ENCODE results near the gene PCDHGB5. TPM values are rescaled to one million over a fixed set of nuclear protein-coding genes. Genes with fewer than 3 reads are reported as not detected.
"Not testable (repeated sequence)": the region's sequence is repeated elsewhere in the genome, so short reads cannot be mapped to it uniquely, and the experiment has no call there.

Gene PCDHGB5
- total RNA-seq, 4 donors from 2014 or later = 13.3 to 27.4 (median 15.3) TPM

DNA sequence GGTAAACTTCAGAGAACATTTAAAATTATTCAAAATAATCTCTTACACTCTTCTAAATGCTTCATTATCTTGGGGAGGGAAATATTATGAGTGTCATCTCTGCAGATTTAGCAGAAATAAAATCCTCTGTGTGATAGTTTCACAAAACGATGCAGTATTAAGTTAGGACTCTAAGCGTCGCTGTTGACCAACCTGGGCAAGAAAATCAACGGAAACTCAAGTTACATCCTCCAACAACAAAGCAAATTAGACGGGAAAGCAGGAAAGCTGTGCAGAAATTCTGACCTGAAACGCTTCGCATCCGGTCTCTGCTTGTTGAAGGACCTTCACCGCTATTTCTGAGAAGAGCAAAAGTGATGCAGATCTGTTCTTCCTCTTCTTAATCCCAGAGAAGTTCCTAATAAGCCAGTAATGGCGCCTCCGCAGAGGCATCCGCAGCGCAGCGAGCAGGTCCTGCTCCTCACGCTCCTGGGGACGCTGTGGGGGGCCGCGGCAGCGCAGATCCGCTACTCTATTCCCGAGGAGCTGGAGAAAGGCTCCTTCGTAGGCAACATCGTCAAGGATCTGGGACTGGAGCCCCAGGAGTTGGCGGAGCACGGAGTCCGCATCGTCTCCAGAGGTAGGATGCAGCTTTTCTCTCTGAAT lies 24.0 kb upstream of the PCDHGB5 start, which contains the start of gene PCDHGA6:
Gene PCDHGA6, plus strand, starts transcription at position 219 of the 645 bp plus-strand sequence. Its CDS starts 193 bp downstream, at position 412.
- Histone ChIP-seq H3K9me3 (peaks cover 60% of the 10 kb centered on the region), H3K27me3 (peaks cover 9% of the 10 kb centered on the region), H3K4me1 (no peaks in the 10 kb centered on the region), H3K4me3 (peak within 1 kb of the TSS; percentile 29), H3K36me3 (no peaks in the 10 kb centered on the region), H3K27ac (no peak within 1 kb of the TSS)
- DNase-seq (ENCODE audit: low spot score in 2 of 2) = no peak
- 23% methylated on average over 23 of the region's 27 CpGs for WGBS
- TF ChIP-seq, protein P1, sequence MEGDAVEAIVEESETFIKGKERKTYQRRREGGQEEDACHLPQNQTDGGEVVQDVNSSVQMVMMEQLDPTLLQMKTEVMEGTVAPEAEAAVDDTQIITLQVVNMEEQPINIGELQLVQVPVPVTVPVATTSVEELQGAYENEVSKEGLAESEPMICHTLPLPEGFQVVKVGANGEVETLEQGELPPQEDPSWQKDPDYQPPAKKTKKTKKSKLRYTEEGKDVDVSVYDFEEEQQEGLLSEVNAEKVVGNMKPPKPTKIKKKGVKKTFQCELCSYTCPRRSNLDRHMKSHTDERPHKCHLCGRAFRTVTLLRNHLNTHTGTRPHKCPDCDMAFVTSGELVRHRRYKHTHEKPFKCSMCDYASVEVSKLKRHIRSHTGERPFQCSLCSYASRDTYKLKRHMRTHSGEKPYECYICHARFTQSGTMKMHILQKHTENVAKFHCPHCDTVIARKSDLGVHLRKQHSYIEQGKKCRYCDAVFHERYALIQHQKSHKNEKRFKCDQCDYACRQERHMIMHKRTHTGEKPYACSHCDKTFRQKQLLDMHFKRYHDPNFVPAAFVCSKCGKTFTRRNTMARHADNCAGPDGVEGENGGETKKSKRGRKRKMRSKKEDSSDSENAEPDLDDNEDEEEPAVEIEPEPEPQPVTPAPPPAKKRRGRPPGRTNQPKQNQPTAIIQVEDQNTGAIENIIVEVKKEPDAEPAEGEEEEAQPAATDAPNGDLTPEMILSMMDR (IDR thresholded peaks at IDR 0.05) = no peak
- TF ChIP-seq POLR2A (IDR thresholded peaks at IDR 0.05) = no peak
- no peak for TF ChIP-seq EP300 (IDR thresholded peaks at IDR 0.05)
- TF ChIP-seq POLR2AphosphoS5 (IDR thresholded peaks at IDR 0.05) = no peak

DNA sequence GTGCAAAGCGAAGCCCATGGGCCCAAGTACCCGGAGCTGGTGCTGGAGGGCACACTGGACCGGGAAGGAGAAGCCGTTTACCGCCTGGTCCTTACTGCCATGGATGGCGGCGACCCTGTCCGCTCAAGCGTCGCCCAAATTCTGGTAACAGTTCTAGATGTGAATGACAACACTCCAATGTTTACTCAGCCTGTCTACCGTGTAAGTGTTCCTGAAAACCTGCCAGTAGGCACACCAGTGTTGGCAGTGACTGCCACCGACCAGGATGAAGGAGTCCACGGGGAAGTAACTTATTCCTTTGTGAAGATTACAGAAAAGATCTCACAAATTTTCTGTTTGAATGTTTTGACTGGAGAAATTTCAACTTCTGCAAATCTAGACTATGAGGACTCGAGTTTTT lies 23.1 kb upstream of the PCDHGB5 start:
- peaks cover 60% of the 10 kb centered on the region for H3K9me3 ChIP-seq
- no peaks in the 10 kb centered on the region for H3K36me3 ChIP-seq
- H3K4me3 ChIP-seq = no peak overlapping the region
- H3K27ac ChIP-seq = no peak overlapping the region
- H3K4me1 ChIP-seq = no peaks in the 10 kb centered on the region
- WGBS = 65% methylated on average over 13 of the region's 14 CpGs
- H3K27me3 ChIP-seq = peaks cover 9% of the 10 kb centered on the region
- TF ChIP-seq POLR2AphosphoS5 (IDR thresholded peaks at IDR 0.05) (no peak), EP300 (IDR thresholded peaks at IDR 0.05) (no peak), POLR2A (IDR thresholded peaks at IDR 0.05) (no peak)
- TF ChIP-seq, protein P1 (IDR thresholded peaks at IDR 0.05) = no peak
- DNase-seq (ENCODE audit: low spot score in 2 of 2) = no peak

DNA sequence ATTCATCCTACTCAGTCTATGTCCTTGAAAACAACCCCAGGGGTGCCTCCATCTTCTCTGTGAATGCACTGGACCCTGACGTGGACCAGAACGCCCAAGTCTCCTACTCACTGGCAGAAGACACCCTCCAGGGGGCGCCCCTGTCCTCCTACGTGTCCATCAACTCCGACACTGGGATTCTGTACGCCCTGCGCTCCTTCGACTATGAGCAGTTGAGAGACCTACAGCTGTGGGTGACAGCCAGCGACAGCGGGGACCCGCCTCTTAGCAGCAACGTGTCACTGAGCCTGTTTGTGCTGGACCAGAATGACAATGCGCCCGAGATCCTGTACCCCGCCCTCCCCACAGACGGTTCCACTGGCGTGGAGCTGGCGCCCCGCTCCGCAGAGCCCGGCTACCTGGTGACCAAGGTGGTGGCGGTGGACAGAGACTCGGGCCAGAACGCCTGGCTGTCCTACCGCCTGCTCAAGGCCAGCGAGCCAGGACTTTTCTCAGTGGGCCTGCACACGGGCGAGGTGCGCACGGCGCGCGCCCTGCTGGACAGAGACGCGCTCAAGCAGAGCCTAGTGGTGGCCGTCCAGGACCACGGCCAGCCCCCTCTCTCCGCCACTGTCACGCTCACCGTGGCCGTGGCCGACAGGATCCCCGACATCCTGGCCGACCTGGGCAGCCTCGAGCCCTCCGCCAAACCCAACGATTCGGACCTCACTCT lies 22.1 kb upstream of the PCDHGB5 start:
- H3K4me3 ChIP-seq; H3K36me3 ChIP-seq; H3K4me1 ChIP-seq; H3K27me3 ChIP-seq; DNase-seq (ENCODE audit: low spot score in 2 of 2); H3K27ac ChIP-seq: not testable (repeated sequence)
- H3K9me3 ChIP-seq = peaks cover 59% of the 10 kb centered on the region
- 50% methylated on average over 13 of the region's 48 CpGs for WGBS

DNA sequence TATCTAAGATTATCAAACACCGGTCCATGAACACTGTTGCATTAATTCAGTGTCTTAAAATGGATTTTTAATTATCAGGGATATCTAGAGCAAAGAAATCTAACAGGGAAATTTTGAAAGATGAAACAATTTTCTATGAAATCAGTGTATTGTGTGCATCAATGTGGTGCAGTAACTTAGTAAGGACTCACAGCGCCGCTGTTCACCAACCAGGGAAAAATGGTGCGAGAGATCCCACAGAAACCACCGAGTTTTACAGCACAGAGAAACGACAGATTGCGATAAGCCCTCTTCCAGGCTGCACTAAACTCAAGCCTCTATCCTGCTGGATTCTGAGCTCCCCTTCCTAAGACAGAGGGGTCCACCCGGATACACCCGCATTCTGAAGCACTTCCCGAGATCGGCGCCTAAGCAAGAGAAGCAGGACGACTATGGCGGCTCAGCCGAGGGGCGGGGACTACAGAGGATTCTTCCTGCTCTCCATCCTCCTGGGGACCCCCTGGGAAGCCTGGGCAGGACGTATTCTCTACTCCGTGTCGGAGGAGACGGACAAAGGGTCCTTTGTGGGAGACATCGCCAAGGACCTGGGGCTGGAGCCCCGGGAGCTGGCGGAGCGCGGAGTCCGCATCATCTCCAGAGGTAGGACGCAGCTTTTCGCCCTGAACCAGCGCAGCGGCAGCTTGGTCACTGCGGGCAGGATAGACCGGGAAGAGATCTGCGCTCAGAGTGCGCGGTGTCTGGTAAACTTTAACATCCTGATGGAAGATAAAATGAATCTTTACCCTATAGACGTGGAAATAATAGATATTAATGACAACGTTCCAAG lies 15.1 kb upstream of the PCDHGB5 start, which contains the start of gene PCDHGA7:
Gene PCDHGA7, plus strand, starts transcription at position 274 of the 826 bp plus-strand sequence. Its CDS starts 158 bp downstream, at position 432.
- Histone ChIP-seq H3K36me3 (no peaks in the 10 kb centered on the region), H3K27me3 (no peaks in the 10 kb centered on the region), H3K4me3 (peak within 1 kb of the TSS; percentile 17), H3K4me1 (no peaks in the 10 kb centered on the region), H3K27ac (no peak within 1 kb of the TSS), H3K9me3 (peaks cover 56% of the 10 kb centered on the region)
- TF ChIP-seq, protein P1 (IDR thresholded peaks at IDR 0.05) = no peak
- TF ChIP-seq EP300 (IDR thresholded peaks at IDR 0.05) (no peak), POLR2AphosphoS5 (IDR thresholded peaks at IDR 0.05) (no peak), POLR2A (IDR thresholded peaks at IDR 0.05) (no peak)
- DNase-seq (ENCODE audit: low spot score in 2 of 2) = no peak
- 14% methylated on average over 35 of the region's 37 CpGs for WGBS

DNA sequence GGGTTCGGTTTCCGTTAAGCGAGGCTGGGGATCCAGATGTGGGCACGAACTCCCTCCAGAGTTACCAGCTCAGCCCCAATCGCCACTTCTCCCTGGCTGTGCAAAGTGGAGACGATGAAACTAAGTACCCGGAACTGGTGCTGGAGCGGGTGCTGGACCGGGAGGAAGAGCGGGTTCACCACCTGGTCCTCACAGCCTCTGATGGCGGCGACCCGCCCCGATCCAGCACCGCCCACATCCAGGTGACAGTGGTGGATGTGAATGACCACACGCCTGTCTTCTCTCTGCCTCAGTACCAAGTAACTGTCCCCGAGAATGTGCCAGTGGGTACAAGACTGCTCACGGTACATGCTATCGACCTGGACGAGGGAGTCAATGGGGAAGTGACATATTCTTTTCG lies 14.4 kb upstream of the PCDHGB5 start:
- TF ChIP-seq POLR2A (IDR thresholded peaks at IDR 0.05) = no peak
- TF ChIP-seq, protein P1 (IDR thresholded peaks at IDR 0.05) = no peak
- TF ChIP-seq POLR2AphosphoS5 (IDR thresholded peaks at IDR 0.05) = no peak
- no peak for TF ChIP-seq EP300 (IDR thresholded peaks at IDR 0.05)
- 42% methylated on average over 13 of the region's 21 CpGs for WGBS
- H3K27ac ChIP-seq = no peak overlapping the region
- no peaks in the 10 kb centered on the region for H3K4me1 ChIP-seq
- no peak for DNase-seq (ENCODE audit: low spot score in 2 of 2)
- H3K27me3 ChIP-seq = no peaks in the 10 kb centered on the region
- H3K4me3 ChIP-seq = no peak overlapping the region
- peaks cover 58% of the 10 kb centered on the region for H3K9me3 ChIP-seq
- H3K36me3 ChIP-seq = no peaks in the 10 kb centered on the region

Data from suprapubic skin (tissue), 4 donors.